Activated CD8-positive, alpha-beta memory T cell treated with anti-CD3 and anti-CD28 coated beads for 24 hours (primary cell): ENCODE data around the gene SIRT7.
A peak's percentile ranks its signal among the peaks of the same experiment; 100 is the strongest.

Experiments
- DNase-seq: peaks from one replicate; pipeline ENCODE4 v3.0.0-alpha.2; 2020

Gene SIRT7

GRCh38 chr17:81904600-81905423 lies 13.2 kb downstream of the SIRT7 start:
- no peak for DNase-seq

GRCh38 chr17:81903896-81904599 lies 13.9 kb downstream of the SIRT7 start:
- no peak for DNase-seq

GRCh38 chr17:81903415-81903831 lies 14.6 kb downstream of the SIRT7 start:
- no peak for DNase-seq

DNA sequence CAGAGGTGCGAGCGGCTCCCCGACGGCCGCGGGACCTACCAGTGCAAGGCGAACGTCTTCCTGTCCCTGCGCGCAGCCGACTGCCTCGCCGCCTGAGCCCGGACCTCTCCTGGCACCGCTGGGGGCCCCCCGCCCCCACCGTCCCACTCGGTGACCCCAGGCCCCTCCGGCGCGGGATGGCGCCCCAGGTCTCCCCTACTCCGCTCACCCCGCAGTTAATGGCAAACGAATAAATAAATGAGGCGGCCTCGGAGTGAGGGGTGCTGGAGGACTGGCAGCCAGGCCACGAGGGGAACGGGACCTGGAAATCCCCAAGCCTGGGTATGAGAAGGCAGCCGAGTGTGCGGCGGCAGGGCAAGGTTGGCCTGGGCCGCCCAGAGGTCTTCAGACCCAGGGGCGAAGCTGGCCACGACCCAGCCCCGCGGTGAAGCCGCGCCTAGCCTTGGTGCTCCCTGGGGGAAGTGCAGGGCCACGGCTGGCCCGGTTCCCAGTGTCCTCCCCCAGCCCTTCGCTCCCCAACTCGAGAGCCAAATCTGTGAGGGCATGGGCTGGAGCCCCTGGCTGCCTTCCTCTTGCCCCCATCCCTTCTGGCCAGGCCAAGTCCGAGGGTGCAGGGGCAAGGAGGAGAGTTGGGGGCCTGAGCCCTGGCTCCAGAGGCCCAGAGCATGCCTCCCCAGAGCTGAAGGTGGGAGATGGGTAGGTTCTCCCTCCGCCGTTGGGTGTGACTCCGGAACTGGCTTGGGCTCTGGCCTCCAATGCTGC lies 15.1 kb downstream of the SIRT7 start:
- no peak for DNase-seq

DNA sequence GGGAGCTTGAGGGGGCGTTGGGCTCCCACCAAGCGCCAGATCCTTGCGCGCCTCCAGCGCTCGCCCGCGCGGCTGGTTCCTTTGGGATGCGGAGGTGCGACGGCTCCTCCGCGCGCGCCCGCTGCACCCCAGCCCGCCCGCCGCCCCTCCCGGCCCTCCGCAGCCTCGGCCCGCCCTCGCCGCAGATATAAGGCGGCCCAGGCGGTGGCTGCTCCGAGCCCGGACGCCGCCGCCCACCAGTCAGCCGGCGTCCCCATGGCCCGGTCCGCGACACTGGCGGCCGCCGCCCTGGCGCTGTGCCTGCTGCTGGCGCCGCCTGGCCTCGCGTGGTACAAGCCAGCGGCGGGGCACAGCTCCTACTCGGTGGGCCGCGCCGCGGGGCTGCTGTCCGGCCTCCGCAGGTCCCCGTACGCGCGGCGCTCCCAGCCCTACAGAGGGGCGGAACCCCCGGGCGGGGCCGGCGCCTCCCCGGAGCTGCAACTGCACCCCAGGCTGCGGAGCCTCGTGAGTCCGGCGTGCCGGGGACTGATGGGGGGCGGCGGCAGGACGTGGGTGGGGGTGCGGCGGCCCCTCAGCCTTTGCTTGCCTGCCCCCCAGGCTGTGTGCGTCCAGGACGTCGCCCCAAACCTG lies 15.8 kb downstream of the SIRT7 start, which contains the start of gene NPB:
TSS of gene NPB (plus strand) at position 216 of the 630 bp plus-strand sequence. CDS start at position 256, 40 bp downstream.
- DNase-seq = peak; percentile 70

DNA sequence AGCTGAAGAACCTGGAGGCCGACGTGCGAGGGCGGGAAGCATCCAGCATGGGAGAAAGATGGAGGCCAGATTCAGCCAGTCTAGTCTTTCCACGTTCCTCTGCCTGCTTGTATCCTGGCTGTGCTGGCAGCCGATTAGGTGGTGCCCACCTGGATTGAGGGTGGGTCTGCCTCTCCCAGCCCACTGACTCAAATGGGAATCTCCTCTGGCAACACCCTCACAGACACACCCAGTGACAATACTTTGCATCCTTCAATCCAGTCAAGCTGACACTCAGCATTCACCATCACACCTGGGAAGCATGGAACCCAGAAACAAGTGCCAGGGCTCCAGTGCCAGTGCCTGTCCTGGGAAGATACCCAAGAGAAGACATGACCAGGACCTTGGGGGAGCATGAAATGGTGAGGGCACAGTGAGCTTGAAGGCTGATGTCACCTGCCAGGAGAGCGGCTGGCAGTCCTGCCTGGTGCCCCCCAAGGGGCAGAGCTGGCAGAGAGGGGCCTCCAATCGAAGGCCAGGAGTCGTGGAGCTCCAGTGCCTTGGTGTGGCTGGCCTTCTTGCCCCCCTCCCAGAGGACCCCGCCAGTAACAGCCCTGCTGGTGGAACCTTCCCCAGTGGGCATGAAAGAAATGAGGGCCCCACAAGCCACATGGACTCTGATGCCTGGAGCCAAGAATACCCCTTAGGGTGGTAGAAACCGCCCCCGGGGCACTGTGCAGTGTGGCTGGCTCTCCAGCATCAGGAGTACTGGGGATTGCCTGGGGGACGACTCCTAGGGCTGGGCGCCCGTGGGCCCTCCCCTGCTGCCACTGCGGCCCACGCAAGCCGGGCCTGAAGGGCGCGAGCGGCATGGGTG lies 16.6 kb downstream of the SIRT7 start:
- no peak for DNase-seq

- no peak for DNase-seq
Observed at GRCh38 chr17:81900181-81900820, 17.7 kb downstream of the SIRT7 start.

DNA sequence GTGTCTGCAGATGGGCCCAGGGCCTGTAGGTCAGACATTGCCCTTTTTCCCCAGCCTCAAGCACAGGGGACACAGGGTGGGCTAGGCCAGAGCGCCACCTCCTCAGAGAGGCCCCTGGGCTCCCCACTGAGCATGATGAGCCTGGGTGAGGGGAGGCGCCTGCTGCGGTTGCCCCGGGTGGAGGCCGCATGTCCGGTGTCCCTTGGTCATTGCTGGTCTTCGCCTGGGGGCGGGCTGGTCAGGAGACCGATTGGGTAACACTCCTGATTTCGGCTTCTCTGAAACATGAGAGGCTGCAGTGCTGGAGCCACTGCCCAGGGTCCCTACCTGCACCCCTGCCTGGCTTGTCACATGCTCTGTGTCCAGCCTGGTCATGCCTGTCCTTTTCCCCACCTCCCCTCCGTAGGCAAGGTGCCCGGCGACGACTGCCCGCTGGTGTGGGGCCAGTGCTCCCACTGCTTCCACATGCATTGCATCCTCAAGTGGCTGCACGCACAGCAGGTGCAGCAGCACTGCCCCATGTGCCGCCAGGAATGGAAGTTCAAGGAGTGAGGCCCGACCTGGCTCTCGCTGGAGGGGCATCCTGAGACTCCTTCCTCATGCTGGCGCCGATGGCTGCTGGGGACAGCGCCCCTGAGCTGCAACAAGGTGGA lies 18.3 kb downstream of the SIRT7 start:
- DNase-seq = no peak

DNA sequence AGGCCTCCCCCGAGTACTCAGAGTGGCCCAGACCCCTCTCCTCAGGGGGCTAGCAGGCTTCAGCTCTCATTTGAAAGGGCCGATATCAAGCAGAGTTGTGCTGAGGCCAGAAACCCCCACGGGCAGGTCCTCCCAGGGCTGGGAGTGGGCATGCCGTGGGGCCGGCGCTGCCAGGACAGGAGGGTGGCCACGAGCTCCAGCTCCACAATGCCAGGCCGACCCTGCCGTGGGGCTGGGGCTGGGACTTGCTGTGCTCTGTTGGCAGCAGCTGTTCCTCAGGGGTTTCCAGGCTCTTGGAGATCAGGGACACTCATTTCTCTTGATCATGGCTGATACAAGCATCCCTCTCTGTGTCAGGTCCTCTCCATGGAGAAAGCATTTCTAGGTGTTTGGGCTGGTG lies 19.1 kb downstream of the SIRT7 start:
- no peak for DNase-seq

- no peak for DNase-seq
Observed at GRCh38 chr17:81898029-81898866, 19.7 kb downstream of the SIRT7 start.

- DNase-seq = no peak
Observed at GRCh38 chr17:81895400-81895799, 22.6 kb downstream of the SIRT7 start.

- no peak for DNase-seq
Observed at GRCh38 chr17:81891303-81891552, 26.7 kb downstream of the SIRT7 start.

DNA sequence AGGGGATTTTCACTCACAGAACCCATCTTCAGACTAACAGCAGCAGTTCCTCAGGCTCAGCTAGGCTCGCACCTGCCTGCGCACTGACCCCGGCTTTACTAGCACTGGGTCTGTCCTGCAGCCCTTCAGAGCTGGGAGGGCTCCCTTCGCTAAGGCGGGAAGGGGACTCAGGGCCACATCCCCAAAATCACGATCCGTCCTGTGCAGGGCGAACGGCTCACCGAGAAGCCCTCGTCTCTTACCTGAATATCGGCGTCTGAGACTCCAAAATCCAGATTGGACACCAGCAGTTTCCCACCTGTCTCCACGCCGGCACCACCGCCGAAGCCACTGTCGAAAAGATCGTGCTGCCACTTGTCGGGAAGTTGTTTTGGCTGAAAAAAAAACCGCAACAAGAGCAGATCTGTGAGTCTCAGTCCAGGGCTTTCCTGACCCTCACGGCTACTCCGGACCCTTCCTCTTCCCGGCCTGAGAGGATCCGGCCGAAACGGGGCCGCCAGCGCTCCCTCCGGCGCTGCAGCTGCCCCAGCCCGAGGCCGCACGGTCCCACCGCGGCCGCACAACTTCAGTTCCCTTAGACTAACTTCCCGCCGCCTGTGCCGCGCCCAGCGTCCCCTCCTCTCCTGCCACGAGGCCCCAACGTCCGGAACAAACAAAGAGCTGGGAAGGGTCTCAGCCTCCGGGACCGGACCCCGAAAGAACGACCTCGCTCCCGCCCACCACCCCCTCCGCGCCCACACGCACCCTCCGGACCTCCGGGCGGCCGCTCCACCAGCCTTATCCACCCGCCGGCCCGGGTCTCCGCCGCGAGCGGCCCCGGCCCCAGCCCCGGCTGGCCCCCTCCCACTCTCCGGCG lies 27.3 kb downstream of the SIRT7 start:
- peak; percentile 66 for DNase-seq

DNA sequence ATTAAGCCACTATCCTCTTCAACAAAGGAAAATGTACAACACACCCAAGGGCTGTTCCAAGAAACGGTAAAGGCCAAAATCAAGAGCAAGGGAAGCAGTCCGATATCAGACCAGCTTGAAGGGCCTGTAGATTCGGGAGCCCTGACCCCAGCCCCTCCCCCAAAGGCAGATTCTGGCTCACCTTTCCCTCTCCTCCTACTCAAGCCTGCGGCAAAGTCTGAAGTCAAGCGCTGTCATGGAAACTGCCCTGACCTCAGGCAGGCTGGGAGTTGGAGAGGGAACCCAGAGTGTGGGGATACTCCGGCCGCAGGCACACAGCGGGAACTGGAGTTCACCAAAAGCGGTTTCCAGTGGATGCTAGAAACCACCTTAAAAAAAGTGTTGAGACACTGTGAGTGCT lies 28.4 kb downstream of the SIRT7 start:
- no peak for DNase-seq

- no peak for DNase-seq
Observed at GRCh38 chr17:81888988-81889595, 28.9 kb downstream of the SIRT7 start.

GRCh38 chr17:81888105-81888987 lies 29.6 kb downstream of the SIRT7 start:
- no peak for DNase-seq

GRCh38 chr17:81885869-81886548 lies 32.0 kb downstream of the SIRT7 start:
- no peak for DNase-seq
